Posterior cingulate gyrus (tissue), 11 donors: Measurements from ENCODE around the gene PTGS1.
"Not testable (repeated sequence)": the region's sequence is repeated elsewhere in the genome, so short reads cannot be mapped to it uniquely, and the experiment has no call there.

Experiments
- DNase-seq, 10 donors: peaks; one replicate each; pipeline versions ENCODE4 v3.0.0 to v3.0.0-alpha.2; 2020 to 2021; ENCODE audit warnings: mixed read lengths in 3 of 10
- intact Hi-C: fragments of 100-400 bp; cut with DNase I; formaldehyde crosslinking; loops from one replicate; pipeline ENCODE4 v1.15.1; 2023

The PTGS1 gene

GRCh38 chr9:122392284-122392683 lies 21.5 kb downstream of the PTGS1 start:
- intact Hi-C loops = no loop called here
- peak in 1 of 10 donors; percentile 47 for DNase-seq

GRCh38 chr9:122392714-122393113 lies 21.9 kb downstream of the PTGS1 start:
- intact Hi-C loops = no loop called here
- no peak for DNase-seq

GRCh38 chr9:122393284-122393983 lies 22.6 kb downstream of the PTGS1 start:
- intact Hi-C loops = no loop called here
- DNase-seq = peak in 2 of 10 donors; percentile 65 to 68

GRCh38 chr9:122394265-122395125 lies 23.7 kb downstream of the PTGS1 start:
- intact Hi-C loops = no loop called here
- DNase-seq = peak in 2 of 10 donors; percentile 56 to 69

GRCh38 chr9:122396614-122397148 lies 25.9 kb downstream of the PTGS1 start:
- DNase-seq = no peak
- intact Hi-C loops = no loop called here

GRCh38 chr9:122397749-122398148 lies 26.9 kb downstream of the PTGS1 start:
- intact Hi-C loops = no loop called here
- DNase-seq = no peak

- no peak for DNase-seq
- intact Hi-C loops = no loop called here
These were observed 27.6 kb downstream of the PTGS1 start for GRCh38 chr9:122398371-122398924.

- intact Hi-C loops = no loop called here
- no peak for DNase-seq
These were observed 31.1 kb downstream of the PTGS1 start for GRCh38 chr9:122401896-122402295.

GRCh38 chr9:122402403-122402871 lies 31.6 kb downstream of the PTGS1 start:
- intact Hi-C loops = no loop called here
- no peak for DNase-seq

- no peak for DNase-seq
- intact Hi-C loops = no loop called here
These were observed 32.0 kb downstream of the PTGS1 start for GRCh38 chr9:122402874-122403273.

GRCh38 chr9:122403381-122404000 lies 32.7 kb downstream of the PTGS1 start:
- intact Hi-C loops = no loop called here
- DNase-seq = no peak

- intact Hi-C loops = not testable (repeated sequence)
- peak in 1 of 10 donors; percentile 55 for DNase-seq
These were observed 34.7 kb downstream of the PTGS1 start for GRCh38 chr9:122405304-122406069.

- DNase-seq = peak in 2 of 10 donors; percentile 54 to 69
- intact Hi-C loops = no loop called here
These were observed 35.5 kb downstream of the PTGS1 start for GRCh38 chr9:122406070-122406890.

- DNase-seq, intact Hi-C loops: not testable (repeated sequence)
These were observed 43.3 kb downstream of the PTGS1 start for GRCh38 chr9:122414108-122414507.

GRCh38 chr9:122418016-122418415 lies 47.2 kb downstream of the PTGS1 start:
- intact Hi-C loops = no loop called here

GRCh38 chr9:122420315-122420714 lies 49.5 kb downstream of the PTGS1 start:
- no peak for DNase-seq
- intact Hi-C loops = no loop called here

More at GRCh38 chr9:122418016-122418415, 47.2 kb downstream of the PTGS1 start:
- no peak for DNase-seq

- no peak for DNase-seq
- intact Hi-C loops = no loop called here
These were observed 54.3 kb downstream of the PTGS1 start for GRCh38 chr9:122425087-122425486.

GRCh38 chr9:122426723-122427122 lies 55.9 kb downstream of the PTGS1 start:
- intact Hi-C loops = no loop called here
- DNase-seq = no peak

- no peak for DNase-seq
- intact Hi-C loops = no loop called here
These were observed 71.7 kb downstream of the PTGS1 start for GRCh38 chr9:122442568-122442967.
